ENCODE measurements around the gene LDAH. TPM values are rescaled to one million over a fixed set of nuclear protein-coding genes. Genes with fewer than 3 reads are reported as not detected.
A peak's percentile ranks its signal among the peaks of the same experiment; 100 is the strongest.

LDAH gene
- total and polyA plus RNA-seq, 2 donors (not counting 3 experiments of a cell fraction or from before 2014, with no cell fraction given): 12.3 to 24.0 TPM

DNA sequence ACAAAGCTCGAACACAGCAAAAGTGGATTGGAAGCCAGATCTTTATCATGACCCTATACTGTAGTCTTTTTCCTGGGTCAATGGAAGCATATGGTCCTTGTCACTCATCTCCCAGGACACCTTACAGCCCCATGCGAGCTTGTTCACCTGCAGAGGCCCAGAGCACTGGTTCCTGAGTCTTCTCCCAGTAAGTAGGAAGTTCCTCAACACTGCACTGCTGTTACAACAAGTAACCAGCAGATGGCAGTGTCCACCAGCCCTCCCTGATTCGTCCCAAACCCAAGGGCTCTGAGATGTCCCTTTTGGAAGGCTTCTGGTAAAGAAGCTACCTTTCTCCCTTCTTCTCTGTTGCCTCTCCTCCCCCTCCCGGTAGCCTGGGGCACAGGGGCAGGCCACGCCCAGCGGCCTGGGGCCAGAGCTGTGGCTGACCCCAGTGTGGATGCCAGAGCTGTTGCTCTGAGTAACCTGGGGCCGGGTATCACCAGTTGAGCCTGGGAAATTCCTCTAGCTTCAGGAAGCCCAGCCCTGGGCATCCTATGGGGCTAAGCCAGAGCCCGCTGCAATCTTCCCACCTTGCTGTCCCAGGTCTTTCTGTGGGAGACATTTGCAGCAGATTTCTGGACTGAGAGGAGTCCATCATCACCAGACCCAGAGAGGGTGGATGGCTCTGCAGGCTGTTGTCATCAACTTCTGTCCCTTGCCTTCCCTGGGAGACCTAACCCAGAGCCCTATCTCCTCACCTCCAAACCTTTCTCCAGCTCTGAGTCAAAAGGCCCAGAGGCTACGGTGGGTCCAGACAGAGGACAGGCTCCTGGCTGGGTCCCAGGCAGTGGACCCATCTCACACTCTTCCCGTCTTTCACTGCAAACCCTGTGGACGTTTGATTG, 161.2 kb downstream of the LDAH start:
- intact Hi-C loops (cut with micrococcal nuclease) (loop anchor here (1.0 to 2.0 kb wide), 8 partner anchors 93 to 503 kb away; no protein-coding TSS in a partner anchor), dilution Hi-C loops (cut with MboI; ENCODE audit: extremely low pct_ligation_motif_present, low sequenced_read_pairs) (no loop called here)
- H3K9me3 ChIP-seq (replicated peaks; ENCODE audit: control insufficient read depth, insufficient read depth, low read length): no peaks in the 10 kb centered on the region
- peak; percentile 5 for TF ChIP-seq EZH2 (IDR thresholded peaks at IDR 0.05; ENCODE audit: borderline replicate concordance, low read depth, low read length, severe bottlenecking)
- no peak for TF ChIP-seq POLR2AphosphoS5 (IDR thresholded peaks at IDR 0.05; ENCODE audit: insufficient read depth, low read depth, low read length)
- TF ChIP-seq, protein P1, sequence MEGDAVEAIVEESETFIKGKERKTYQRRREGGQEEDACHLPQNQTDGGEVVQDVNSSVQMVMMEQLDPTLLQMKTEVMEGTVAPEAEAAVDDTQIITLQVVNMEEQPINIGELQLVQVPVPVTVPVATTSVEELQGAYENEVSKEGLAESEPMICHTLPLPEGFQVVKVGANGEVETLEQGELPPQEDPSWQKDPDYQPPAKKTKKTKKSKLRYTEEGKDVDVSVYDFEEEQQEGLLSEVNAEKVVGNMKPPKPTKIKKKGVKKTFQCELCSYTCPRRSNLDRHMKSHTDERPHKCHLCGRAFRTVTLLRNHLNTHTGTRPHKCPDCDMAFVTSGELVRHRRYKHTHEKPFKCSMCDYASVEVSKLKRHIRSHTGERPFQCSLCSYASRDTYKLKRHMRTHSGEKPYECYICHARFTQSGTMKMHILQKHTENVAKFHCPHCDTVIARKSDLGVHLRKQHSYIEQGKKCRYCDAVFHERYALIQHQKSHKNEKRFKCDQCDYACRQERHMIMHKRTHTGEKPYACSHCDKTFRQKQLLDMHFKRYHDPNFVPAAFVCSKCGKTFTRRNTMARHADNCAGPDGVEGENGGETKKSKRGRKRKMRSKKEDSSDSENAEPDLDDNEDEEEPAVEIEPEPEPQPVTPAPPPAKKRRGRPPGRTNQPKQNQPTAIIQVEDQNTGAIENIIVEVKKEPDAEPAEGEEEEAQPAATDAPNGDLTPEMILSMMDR (IDR thresholded peaks at IDR 0.05; ENCODE audit: extremely low read depth in 1 of 2, insufficient read depth in 1 of 2, low read depth in 1 of 2, low read length in 2 of 2): peak; percentile 88 to 92
- no peak for TF ChIP-seq GATA2 (IDR thresholded peaks at IDR 0.05; ENCODE audit: insufficient read depth, insufficient read length, low read depth, low read length)
- peak; percentile 45 for TF ChIP-seq POLR2A (IDR thresholded peaks at IDR 0.05; ENCODE audit: low read depth, low read length)
- ChIA-PET POLR2A (interaction anchor here (1.2 kb wide), 1 partner anchor 302 kb away, joined by 6 read pairs; no protein-coding TSS in a partner anchor), CTCF (interaction anchor here (0.6 to 6.0 kb wide), 64 partner anchors 9 to 656 kb away, joined by 3 to 531 read pairs (median 5); partner anchors contain the start of genes HS1BP3 and LDAH)
- peaks cover 12% of the 10 kb centered on the region for H3K4me1 ChIP-seq (ENCODE audit: control insufficient read depth, extremely low read depth, insufficient read depth, low read length)
- peaks cover 54 to 67% of the 10 kb centered on the region in 2 experiments for H3K27me3 ChIP-seq (ENCODE audit: control insufficient read depth in 2 of 2, insufficient read depth in 2 of 2, low read length in 2 of 2)
- H3K36me3 ChIP-seq (ENCODE audit: control insufficient read depth in 2 of 2, extremely low read depth in 1 of 2, insufficient read depth in 2 of 2, low read length in 2 of 2): no peaks in the 10 kb centered on the region
- no peak overlapping the region for H2AFZ ChIP-seq (ENCODE audit: low read depth, low read length)
- no TSS peak for BruUV-seq (replicated peaks)
- no peaks in the 10 kb centered on the region for H3K9me1 ChIP-seq (replicated peaks; ENCODE audit: control insufficient read depth, extremely low read depth, insufficient read depth, low read length)
- H3K27ac ChIP-seq (ENCODE audit: insufficient read depth, low read depth, low read length): no peak overlapping the region
- H3K4me2 ChIP-seq (ENCODE audit: insufficient read depth, low read length): no peak overlapping the region
- H3K9ac ChIP-seq (replicated peaks; ENCODE audit: extremely low read depth, insufficient read depth, low read length): no peak overlapping the region
- FAIRE-seq (peak; percentile 93), DNase-seq (ENCODE audit: low read depth, low spot score) (peak; percentile 80)
- H3K4me3 ChIP-seq (replicated peaks in 1 of 3; ENCODE audit: insufficient read depth in 1 of 3, low read depth in 1 of 3, low read length in 3 of 3): no peak overlapping the region
- H4K20me1 ChIP-seq (replicated peaks; ENCODE audit: control insufficient read depth, extremely low read depth, insufficient read depth, low read length): no peaks in the 10 kb centered on the region
- no peaks in the 10 kb centered on the region for H3K79me2 ChIP-seq (ENCODE audit: control insufficient read depth, insufficient read depth, low read length)

All from endothelial cell of umbilical vein (primary cell).